Measurements from ENCODE around the gene MCM7. TPM values are rescaled to one million over a fixed set of nuclear protein-coding genes. Genes with fewer than 3 reads are reported as not detected.
"Not testable (repeated sequence)": the region's sequence is repeated elsewhere in the genome, so short reads cannot be mapped to it uniquely, and the experiment has no call there.

MCM7 gene
- total RNA-seq, 1 donor = 28.6 TPM

- H3K36me3 ChIP-seq (ENCODE audit: insufficient read depth, low read length) = peaks cover under 1% of the 10 kb centered on the region
- H4K20me1 ChIP-seq (ENCODE audit: insufficient read depth, low read length) = no peaks in the 10 kb centered on the region
- no peak overlapping the region for H3K4me3 ChIP-seq (ENCODE audit: insufficient read depth, low read length)
- no peaks in the 10 kb centered on the region for H3K9me3 ChIP-seq (ENCODE audit: low read depth, low read length)
- H3K27me3 ChIP-seq (ENCODE audit: insufficient read depth, low read length) = no peaks in the 10 kb centered on the region
- DNase-seq (ENCODE audit: insufficient read length, low spot score, missing footprints) = no peak
- no peak overlapping the region for H3K4me2 ChIP-seq (ENCODE audit: insufficient read depth, low read length)
- TF ChIP-seq, protein P1, sequence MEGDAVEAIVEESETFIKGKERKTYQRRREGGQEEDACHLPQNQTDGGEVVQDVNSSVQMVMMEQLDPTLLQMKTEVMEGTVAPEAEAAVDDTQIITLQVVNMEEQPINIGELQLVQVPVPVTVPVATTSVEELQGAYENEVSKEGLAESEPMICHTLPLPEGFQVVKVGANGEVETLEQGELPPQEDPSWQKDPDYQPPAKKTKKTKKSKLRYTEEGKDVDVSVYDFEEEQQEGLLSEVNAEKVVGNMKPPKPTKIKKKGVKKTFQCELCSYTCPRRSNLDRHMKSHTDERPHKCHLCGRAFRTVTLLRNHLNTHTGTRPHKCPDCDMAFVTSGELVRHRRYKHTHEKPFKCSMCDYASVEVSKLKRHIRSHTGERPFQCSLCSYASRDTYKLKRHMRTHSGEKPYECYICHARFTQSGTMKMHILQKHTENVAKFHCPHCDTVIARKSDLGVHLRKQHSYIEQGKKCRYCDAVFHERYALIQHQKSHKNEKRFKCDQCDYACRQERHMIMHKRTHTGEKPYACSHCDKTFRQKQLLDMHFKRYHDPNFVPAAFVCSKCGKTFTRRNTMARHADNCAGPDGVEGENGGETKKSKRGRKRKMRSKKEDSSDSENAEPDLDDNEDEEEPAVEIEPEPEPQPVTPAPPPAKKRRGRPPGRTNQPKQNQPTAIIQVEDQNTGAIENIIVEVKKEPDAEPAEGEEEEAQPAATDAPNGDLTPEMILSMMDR (IDR thresholded peaks at IDR 0.05; ENCODE audit: extremely low read depth, low read depth, low read length) = no peak
- no peak overlapping the region for H2AFZ ChIP-seq (ENCODE audit: low read length)
- no peak overlapping the region for H3K27ac ChIP-seq (ENCODE audit: low read depth, low read length)
- peaks cover 9% of the 10 kb centered on the region for H3K4me1 ChIP-seq (ENCODE audit: insufficient read depth, low read length)
- peaks cover 28% of the 10 kb centered on the region for H3K79me2 ChIP-seq (ENCODE audit: insufficient read depth, low read length)
Observed at GRCh38 chr7:100147278-100147677, 46.1 kb upstream of the MCM7 start.

- peak; percentile 65 for DNase-seq (ENCODE audit: insufficient read length, low spot score, missing footprints)
Observed at GRCh38 chr7:100146350-100146749, 45.2 kb upstream of the MCM7 start.

DNA sequence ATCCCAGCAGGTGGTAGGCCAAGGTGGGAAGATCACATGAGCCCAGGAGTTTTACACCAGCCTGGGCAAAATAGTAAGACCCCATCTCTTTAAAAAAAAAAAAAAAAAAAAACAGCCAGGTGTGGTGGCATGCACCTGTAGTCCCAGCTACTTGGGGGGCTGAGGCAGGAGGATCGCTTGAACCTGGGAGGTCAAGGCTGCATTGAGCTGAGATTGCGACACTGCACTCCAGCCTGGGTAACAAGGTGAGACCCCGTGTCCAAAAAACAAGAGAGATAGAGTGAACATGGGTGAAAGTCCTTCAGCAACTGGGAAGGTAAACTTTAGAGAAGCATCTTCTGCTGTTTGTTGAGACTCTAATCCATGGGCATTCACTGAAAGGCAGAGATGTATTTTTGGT is 41.3 kb upstream of the MCM7 start:
- Histone ChIP-seq H3K27ac (ENCODE audit: low read depth, low read length) (no peak overlapping the region), H4K20me1 (ENCODE audit: insufficient read depth, low read length) (no peaks in the 10 kb centered on the region), H2AFZ (ENCODE audit: low read length) (no peak overlapping the region), H3K4me1 (ENCODE audit: insufficient read depth, low read length) (no peaks in the 10 kb centered on the region), H3K36me3 (ENCODE audit: insufficient read depth, low read length) (no peaks in the 10 kb centered on the region), H3K4me3 (ENCODE audit: insufficient read depth, low read length) (no peak overlapping the region), H3K9me3 (ENCODE audit: low read depth, low read length) (no peaks in the 10 kb centered on the region), H3K79me2 (ENCODE audit: insufficient read depth, low read length) (no peaks in the 10 kb centered on the region), H3K4me2 (ENCODE audit: insufficient read depth, low read length) (no peak overlapping the region), H3K27me3 (ENCODE audit: insufficient read depth, low read length) (no peaks in the 10 kb centered on the region)
- TF ChIP-seq, protein P1 (IDR thresholded peaks at IDR 0.05; ENCODE audit: extremely low read depth, low read depth, low read length) = no peak
- DNase-seq (ENCODE audit: insufficient read length, low spot score, missing footprints) = no peak

More at GRCh38 chr7:100146350-100146749, 45.2 kb upstream of the MCM7 start:
- not testable (repeated sequence) for H4K20me1 ChIP-seq (ENCODE audit: insufficient read depth, low read length); H3K4me1 ChIP-seq (ENCODE audit: insufficient read depth, low read length); H3K27me3 ChIP-seq (ENCODE audit: insufficient read depth, low read length); H3K27ac ChIP-seq (ENCODE audit: low read depth, low read length); H3K9me3 ChIP-seq (ENCODE audit: low read depth, low read length); H3K36me3 ChIP-seq (ENCODE audit: insufficient read depth, low read length); H2AFZ ChIP-seq (ENCODE audit: low read length); H3K4me2 ChIP-seq (ENCODE audit: insufficient read depth, low read length); H3K4me3 ChIP-seq (ENCODE audit: insufficient read depth, low read length)
- peaks cover 25% of the 10 kb centered on the region for H3K79me2 ChIP-seq (ENCODE audit: insufficient read depth, low read length)

DNA sequence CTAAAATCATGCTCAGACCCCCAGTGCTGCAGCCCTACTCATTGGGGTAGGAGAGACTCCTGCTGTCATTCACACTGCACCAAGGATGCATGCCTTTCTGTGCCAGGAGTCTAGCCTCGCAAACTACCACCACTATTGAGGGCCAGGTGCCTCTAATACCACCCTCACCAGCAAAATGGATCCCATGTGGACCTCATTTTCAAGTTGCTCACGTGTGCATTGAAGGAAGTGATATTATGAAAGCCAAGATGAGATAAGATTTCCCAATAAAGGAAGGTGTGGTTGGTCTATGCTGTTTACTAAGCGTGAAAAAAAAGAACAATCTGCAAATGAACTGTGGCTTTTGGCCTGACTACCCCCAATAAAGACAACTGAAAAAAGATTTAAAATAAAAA is 40.4 kb upstream of the MCM7 start:
- Histone ChIP-seq H3K27ac (ENCODE audit: low read depth, low read length) (no peak overlapping the region), H2AFZ (ENCODE audit: low read length) (no peak overlapping the region), H3K4me1 (ENCODE audit: insufficient read depth, low read length) (no peaks in the 10 kb centered on the region)

More for the DNA sequence above, 40.4 kb upstream of the MCM7 start:
- no peaks in the 10 kb centered on the region for H3K27me3 ChIP-seq (ENCODE audit: insufficient read depth, low read length)
- TF ChIP-seq, protein P1 (IDR thresholded peaks at IDR 0.05; ENCODE audit: extremely low read depth, low read depth, low read length) = no peak
- no peak overlapping the region for H3K4me3 ChIP-seq (ENCODE audit: insufficient read depth, low read length)
- H4K20me1 ChIP-seq (ENCODE audit: insufficient read depth, low read length) = no peaks in the 10 kb centered on the region
- H3K36me3 ChIP-seq (ENCODE audit: insufficient read depth, low read length) = no peaks in the 10 kb centered on the region
- DNase-seq (ENCODE audit: insufficient read length, low spot score, missing footprints) = no peak
- H3K9me3 ChIP-seq (ENCODE audit: low read depth, low read length) = no peaks in the 10 kb centered on the region
- H3K4me2 ChIP-seq (ENCODE audit: insufficient read depth, low read length) = no peak overlapping the region
- H3K79me2 ChIP-seq (ENCODE audit: insufficient read depth, low read length) = no peaks in the 10 kb centered on the region
